GM21447 (cell line): ENCODE results near the gene WDR53.
"Not testable (repeated sequence)": the region's sequence is repeated elsewhere in the genome, so short reads cannot be mapped to it uniquely, and the experiment has no call there.

Experiments used
- ATAC-seq: cut with Tn5 transposase; IDR thresholded peaks from one replicate; pipeline ENCODE4 v1.9.1; 2021; ENCODE audit not compliant: unreplicated experiment

WDR53 gene

DNA sequence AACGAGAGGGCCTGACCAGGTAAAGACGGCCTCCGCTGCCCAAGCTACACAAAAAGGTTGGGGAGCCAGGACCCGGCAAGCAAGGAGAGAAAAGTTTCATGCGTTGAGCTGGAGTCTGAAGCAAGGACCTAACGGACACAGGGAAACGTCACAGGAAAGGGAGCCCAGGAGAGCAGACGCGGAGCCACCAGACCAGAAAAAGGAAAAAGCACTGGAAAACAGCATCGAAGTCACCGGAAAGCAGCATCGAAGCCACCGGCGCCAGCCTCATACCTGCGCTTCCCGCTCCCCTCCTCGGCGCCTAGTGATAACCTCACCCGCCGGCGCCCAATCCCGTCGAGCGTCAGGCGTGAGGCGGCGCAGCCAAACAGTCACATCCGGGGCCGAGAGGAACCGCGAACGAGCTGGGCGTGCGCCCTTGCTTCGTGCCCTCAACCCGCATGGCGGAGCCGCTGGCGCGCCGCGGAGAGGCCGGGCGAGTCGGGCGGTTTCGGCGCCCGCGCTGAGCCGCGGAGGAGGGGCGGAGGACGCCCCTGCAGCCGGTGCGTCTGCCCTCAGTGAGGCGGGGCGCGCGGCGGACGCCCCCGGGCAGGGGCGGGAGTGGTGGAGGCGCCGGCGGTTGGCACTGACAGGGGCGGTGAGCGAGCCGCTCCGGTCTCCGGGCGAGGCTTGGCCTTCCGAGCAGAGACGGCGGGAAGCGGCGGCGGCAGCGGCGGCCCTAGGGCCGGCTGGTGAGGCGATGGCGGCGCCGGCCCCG lies at the start of gene WDR53, which contains the start of gene FBXO45:
Gene WDR53 (minus strand): TSS at position 309 of the 757 bp plus-strand sequence. CDS start 7,079 bp downstream, outside the sequence.
Gene FBXO45 (plus strand): TSS at position 415 of the 757 bp plus-strand sequence. CDS start 325 bp downstream, at position 740.
- ATAC-seq: peak; percentile 92

DNA sequence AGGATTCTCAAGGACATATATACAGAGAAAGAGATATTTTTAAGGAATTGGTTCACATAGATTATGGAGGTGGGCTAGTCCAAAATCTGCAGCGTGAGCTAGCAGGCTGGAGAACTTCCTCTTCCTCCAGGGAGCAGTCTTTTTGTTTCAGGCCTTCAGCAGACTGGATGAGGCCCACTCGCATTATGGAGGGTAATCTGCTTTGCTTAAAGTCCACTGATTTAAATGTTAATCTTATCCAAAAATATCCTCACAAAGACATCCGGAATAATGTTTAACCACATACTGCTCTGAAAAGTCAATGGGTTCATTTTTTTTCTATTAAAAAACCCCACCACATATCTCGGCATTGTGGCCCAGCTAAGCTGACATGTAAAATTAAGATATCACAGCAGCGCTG lies 48.9 kb upstream of the WDR53 start:
- no peak for ATAC-seq

- not testable (repeated sequence) for ATAC-seq
These were observed 46.9 kb upstream of the WDR53 start for GRCh38 chr3:196615234-196615633.

- no peak for ATAC-seq
These were observed 43.6 kb upstream of the WDR53 start for GRCh38 chr3:196611761-196612483.

DNA sequence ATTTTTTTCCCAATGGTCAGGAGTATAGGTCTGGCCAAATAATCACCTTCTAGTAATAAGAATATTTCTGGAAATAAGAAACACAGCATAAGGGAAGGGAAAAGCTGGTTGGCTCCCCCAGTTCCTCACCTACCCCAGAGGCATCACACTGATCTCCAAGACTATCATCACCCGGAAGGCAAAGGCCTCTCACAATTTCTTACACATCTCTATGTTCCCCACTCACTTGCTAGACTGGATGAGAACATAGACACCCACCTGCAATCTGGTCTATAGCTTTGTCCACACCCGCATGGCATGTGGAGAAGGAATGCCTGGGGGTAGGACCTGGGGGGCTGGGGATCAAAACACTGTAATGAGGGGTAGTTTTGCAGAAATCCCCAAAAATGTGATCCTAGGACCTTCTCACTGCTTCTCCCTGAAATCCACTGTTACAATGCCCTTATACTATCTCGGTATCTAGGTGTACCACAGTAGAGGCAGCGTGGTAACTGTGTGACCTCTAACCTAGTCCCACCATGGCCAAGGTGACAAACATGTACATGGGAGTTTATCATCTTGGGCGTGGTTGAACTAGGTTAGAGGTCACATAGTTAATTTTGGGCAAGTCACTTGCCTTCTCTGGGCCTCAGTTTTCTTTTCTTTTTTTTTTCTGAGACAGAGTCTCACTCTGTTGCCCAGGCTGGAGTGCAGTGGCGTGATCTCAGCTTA lies 41.6 kb upstream of the WDR53 start:
- no peak for ATAC-seq

GRCh38 chr3:196609343-196609775 lies 41.0 kb upstream of the WDR53 start:
- ATAC-seq: peak; percentile 86

DNA sequence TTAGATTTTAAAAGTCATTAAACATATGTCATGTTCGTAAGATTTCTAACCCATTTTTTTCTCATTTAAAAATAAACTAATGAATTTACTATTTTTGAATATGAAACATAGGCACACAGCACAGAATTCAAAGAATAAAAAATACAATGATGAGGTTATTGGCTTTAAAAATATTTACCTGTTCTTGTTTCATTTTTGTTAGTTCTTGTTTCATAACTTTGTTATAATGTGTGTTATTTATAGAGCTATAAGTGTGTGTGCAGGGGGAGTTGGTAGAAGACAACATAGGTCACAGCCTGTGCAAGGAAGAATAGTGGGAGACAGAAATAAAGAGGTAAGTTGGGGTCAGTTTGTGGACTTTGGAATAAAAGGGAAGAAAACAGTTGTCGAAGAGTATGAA lies 40.3 kb upstream of the WDR53 start:
- no peak for ATAC-seq

DNA sequence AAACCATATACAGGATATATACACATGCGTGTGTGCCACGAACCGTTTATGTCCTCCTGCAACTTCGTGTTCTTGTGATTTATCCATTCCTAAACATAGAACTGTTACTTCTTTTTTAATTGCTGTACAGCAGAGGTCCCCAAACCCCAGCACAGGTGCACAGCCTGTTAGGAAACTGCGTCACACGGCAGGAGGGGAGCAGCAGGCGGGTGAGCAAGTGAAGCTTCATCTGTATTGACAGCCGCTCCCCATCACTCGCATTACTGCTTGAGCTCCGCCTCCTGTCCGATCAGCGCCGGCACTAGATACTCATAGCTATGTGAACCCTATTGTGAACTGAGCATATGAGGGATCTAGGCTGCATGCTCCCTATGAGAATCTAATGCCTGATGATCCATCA lies 36.2 kb upstream of the WDR53 start:
- no peak for ATAC-seq

GRCh38 chr3:196603683-196604082 lies 35.3 kb upstream of the WDR53 start:
- no peak for ATAC-seq

- no peak for ATAC-seq
These were observed 34.3 kb upstream of the WDR53 start for GRCh38 chr3:196602673-196603072.

GRCh38 chr3:196600359-196600758 lies 32.0 kb upstream of the WDR53 start:
- ATAC-seq: no peak

DNA sequence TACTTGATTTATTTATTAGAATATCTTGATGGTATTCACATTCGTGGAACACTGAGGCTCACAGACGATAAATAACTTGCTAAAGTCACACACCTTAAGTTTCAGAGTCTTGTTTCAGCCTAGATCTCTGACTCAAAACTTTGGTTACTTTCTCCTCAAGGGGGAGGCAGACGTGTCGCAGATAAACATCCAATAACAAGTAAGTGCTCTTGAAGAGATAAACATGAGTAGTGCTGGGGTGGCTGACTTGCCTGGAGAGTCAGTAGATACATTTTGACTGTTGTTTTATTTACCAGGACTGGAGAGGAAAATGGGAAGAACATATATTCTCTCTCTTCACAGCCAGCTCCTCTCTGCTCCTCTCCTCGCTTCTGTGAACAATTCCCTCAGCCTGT lies 31.4 kb upstream of the WDR53 start:
- no peak for ATAC-seq

DNA sequence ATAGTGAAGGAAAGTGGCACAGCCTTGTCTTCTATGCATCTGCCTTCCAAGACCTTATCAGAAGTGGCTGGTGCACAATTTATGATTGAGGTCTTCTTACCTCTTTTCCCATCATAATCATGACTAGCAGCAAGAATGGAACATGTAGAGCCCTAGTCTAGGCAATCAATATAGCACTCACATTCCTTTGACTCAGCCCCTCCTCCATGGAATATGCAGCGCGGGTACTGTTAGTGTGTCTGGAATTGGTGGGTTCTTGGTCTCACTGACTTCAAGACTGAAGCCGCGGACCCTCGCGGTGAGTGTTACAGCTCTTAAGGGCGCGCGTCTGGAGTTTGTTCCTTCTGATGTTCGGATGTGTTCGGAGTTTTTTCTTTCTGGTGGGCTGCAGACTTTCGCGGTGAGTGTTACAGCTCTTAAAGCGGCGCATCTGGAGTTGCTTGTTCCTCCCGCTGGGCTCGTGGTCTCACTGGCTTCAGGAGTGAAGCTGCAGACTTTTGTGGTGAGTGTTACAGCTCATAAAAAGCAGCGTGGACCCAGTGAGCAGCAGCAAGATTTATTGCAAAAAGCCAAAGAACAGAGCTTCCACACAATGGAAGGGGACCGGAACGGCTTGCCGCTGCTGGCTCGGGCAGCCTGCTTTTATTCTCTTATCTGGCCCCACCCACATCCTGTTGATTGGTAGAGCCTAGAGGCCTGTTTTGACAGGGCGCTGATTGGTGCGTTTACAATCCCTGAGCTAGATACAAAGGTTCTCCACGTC lies 29.8 kb upstream of the WDR53 start:
- ATAC-seq: not testable (repeated sequence)

DNA sequence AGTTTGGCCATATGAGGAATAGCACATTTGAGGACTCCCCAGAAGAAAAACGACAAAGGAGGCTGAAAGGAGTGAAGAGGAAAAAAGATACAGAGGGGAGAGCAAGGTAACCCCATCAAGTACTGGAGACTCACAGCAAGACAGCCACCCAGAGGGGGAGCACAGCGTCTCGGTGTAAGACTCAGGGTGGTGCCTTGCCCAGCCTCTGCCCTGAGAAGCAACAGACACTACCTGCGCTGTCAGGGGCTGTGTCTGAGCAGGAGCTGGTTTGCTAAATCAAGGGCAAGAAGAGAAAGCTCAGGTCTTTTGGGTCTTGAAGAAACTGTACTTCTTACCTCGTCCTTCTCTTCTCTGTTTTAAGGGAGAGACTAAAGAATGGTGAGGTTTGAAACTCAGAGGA lies 28.0 kb upstream of the WDR53 start:
- ATAC-seq: no peak

DNA sequence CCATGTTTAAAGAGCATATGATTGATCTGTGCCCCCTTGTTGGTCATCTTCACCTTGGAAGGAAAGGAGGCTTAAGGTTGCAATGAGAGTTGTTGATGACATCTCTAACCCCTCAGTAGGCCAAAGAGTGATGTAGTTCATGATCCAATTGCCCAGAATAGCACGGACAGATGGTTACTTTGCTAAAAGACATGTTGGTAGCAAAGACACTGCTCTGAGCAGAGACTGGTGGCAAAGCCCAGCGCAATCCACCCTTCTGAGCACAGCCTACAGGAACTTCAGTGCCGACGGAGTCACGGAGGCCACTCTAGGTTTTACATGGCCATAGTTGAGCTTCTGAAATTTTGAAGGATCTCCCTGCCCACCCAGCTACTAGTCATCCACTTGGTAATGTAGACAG lies 21.9 kb upstream of the WDR53 start:
- no peak for ATAC-seq

GRCh38 chr3:196585044-196585757 lies 16.8 kb upstream of the WDR53 start:
- ATAC-seq: no peak

- no peak for ATAC-seq
These were observed 4.0 kb upstream of the WDR53 start for GRCh38 chr3:196572389-196572788.

GRCh38 chr3:196570332-196570731 lies 2.0 kb upstream of the WDR53 start:
- not testable (repeated sequence) for ATAC-seq

GRCh38 chr3:196569003-196569516 lies 706 bp upstream of the WDR53 start:
- peak; percentile 37 for ATAC-seq

DNA sequence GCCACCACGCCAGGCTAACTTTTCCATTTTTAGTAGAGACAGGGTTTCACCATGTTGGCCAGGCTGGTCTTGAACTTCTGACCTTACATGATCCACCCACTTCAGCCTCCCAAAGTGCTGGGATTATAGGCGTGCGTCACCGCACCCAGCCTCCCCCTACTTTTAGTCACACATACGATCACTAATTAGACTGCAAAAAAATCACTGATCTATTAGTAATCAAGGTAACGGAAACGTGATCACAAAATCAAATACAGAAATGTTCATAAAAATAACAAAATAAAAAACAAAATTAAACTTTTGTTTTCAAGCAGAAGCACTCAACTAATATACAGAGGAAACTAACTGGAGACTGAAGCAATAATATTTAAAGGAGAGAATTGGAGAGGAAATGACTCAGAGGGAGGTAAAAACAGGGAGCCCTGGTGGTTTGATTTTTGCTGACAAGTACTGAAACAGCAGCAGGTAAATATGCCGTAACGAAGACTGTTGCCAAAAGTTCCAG lies 4.6 kb downstream of the WDR53 start:
- no peak for ATAC-seq
